22Rv1 (cell line): Measurements from ENCODE around the gene PC.
"Not testable (repeated sequence)": the region's sequence is repeated elsewhere in the genome, so short reads cannot be mapped to it uniquely, and the experiment has no call there.

Experiments used
- H3K27ac ChIP-seq: fragments of 450-650 bp; 2 replicates; pipeline ENCODE4 v1.5.1; 2017
- CTCF ChIP-seq: fragments of 450-650 bp; IDR thresholded peaks from 2 replicates; pipeline ENCODE4 v1.5.1; 2017; ENCODE audit warnings: mild to moderate bottlenecking
- ZFX ChIP-seq: fragments of 450-650 bp; IDR thresholded peaks from 2 replicates; pipeline ENCODE4 v1.6.1; 2017; ENCODE audit warnings: antibody characterized with exemption, borderline replicate concordance

PC gene

GRCh38 chr11:66999555-66999954 lies 41.4 kb upstream of the PC start:
- no peak overlapping the region for H3K27ac ChIP-seq
- TF ChIP-seq CTCF (no peak), ZFX (no peak)

GRCh38 chr11:66996609-66997273 lies 38.6 kb upstream of the PC start:
- H3K27ac ChIP-seq, result no peak overlapping the region
- TF ChIP-seq ZFX (no peak), CTCF (no peak)

- TF ChIP-seq CTCF (no peak), ZFX (no peak)
- no peak overlapping the region for H3K27ac ChIP-seq
Observed at GRCh38 chr11:66992041-66992440, 33.9 kb upstream of the PC start.

GRCh38 chr11:66989360-66989759 lies 31.2 kb upstream of the PC start:
- H3K27ac ChIP-seq, result not testable (repeated sequence)

GRCh38 chr11:66988741-66989140 lies 30.6 kb upstream of the PC start:
- H3K27ac ChIP-seq, result not testable (repeated sequence)

GRCh38 chr11:66987924-66988637 lies 29.9 kb upstream of the PC start:
- no peak for TF ChIP-seq ZFX
- TF ChIP-seq CTCF, result no peak
- no peak overlapping the region for H3K27ac ChIP-seq

- no peak for TF ChIP-seq CTCF
- H3K27ac ChIP-seq, result no peak overlapping the region
Observed at GRCh38 chr11:66987158-66987620, 29.0 kb upstream of the PC start.

- TF ChIP-seq CTCF, result no peak
- no peak for TF ChIP-seq ZFX
- peak overlapping the region; percentile 37; the same call in 1 of the 2 replicates for H3K27ac ChIP-seq
Observed at GRCh38 chr11:66986178-66986545, 28.0 kb upstream of the PC start.
